ENCODE data around the gene NPTX1. TPM values are rescaled to one million over a fixed set of nuclear protein-coding genes. Genes with fewer than 3 reads are reported as not detected.

The NPTX1 gene
- total RNA-seq, 1 donor: under 0.01 TPM

DNA sequence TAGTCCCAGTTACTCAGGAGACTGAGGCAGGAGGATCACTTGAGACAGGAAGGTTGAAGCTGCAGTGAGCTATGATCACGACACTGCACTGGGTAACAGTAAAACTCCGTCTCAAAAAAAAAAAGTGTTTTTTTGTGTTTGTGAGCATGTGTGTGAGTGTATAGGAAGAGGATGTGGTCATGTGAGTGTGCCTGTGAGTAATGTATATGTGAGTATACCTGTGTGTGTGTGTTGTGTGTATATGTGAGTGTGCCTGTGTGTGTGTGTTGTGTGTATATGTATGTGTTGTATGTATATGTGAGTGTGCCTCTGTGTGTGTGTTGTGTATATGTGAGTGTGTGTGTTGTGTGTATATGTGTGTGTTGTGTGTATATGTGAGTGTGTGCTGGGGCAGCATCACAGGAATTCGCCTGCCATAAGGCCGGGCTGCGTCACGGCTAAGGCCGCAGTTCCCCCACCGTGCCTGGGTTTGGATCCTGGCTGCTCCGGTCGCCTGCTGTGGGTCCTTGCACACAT is 21.4 kb upstream of the NPTX1 start:
- H3K79me2 ChIP-seq (ENCODE audit: insufficient read depth, low read length): no peaks in the 10 kb centered on the region
- H3K9me3 ChIP-seq (ENCODE audit: low read depth, low read length): no peaks in the 10 kb centered on the region
- peaks cover 6% of the 10 kb centered on the region for H3K27me3 ChIP-seq (ENCODE audit: insufficient read depth, low read length)
- peak overlapping the region; percentile 81 for H2AFZ ChIP-seq (ENCODE audit: low read length)
- H3K27ac ChIP-seq (ENCODE audit: low read depth, low read length): peak overlapping the region; percentile 46
- peak overlapping the region; percentile 36 for H3K4me3 ChIP-seq (ENCODE audit: insufficient read depth, low read length)
- TF ChIP-seq, protein P1, sequence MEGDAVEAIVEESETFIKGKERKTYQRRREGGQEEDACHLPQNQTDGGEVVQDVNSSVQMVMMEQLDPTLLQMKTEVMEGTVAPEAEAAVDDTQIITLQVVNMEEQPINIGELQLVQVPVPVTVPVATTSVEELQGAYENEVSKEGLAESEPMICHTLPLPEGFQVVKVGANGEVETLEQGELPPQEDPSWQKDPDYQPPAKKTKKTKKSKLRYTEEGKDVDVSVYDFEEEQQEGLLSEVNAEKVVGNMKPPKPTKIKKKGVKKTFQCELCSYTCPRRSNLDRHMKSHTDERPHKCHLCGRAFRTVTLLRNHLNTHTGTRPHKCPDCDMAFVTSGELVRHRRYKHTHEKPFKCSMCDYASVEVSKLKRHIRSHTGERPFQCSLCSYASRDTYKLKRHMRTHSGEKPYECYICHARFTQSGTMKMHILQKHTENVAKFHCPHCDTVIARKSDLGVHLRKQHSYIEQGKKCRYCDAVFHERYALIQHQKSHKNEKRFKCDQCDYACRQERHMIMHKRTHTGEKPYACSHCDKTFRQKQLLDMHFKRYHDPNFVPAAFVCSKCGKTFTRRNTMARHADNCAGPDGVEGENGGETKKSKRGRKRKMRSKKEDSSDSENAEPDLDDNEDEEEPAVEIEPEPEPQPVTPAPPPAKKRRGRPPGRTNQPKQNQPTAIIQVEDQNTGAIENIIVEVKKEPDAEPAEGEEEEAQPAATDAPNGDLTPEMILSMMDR (IDR thresholded peaks at IDR 0.05; ENCODE audit: extremely low read depth, low read depth, low read length): no peak
- H3K4me2 ChIP-seq (ENCODE audit: insufficient read depth, low read length): peak overlapping the region; percentile 57
- H4K20me1 ChIP-seq (ENCODE audit: insufficient read depth, low read length): no peaks in the 10 kb centered on the region
- DNase-seq (ENCODE audit: insufficient read length, low spot score, missing footprints): peak; percentile 13
- H3K4me1 ChIP-seq (ENCODE audit: insufficient read depth, low read length): peaks cover 24% of the 10 kb centered on the region
- H3K36me3 ChIP-seq (ENCODE audit: insufficient read depth, low read length): no peaks in the 10 kb centered on the region

GRCh38 chr17:80494547-80494946 is 18.1 kb upstream of the NPTX1 start:
- peaks cover 19% of the 10 kb centered on the region for H3K27me3 ChIP-seq (ENCODE audit: insufficient read depth, low read length)
- H3K4me2 ChIP-seq (ENCODE audit: insufficient read depth, low read length): no peak overlapping the region
- no peak for DNase-seq (ENCODE audit: insufficient read length, low spot score, missing footprints)
- no peaks in the 10 kb centered on the region for H3K36me3 ChIP-seq (ENCODE audit: insufficient read depth, low read length)
- H3K79me2 ChIP-seq (ENCODE audit: insufficient read depth, low read length): no peaks in the 10 kb centered on the region
- H3K4me3 ChIP-seq (ENCODE audit: insufficient read depth, low read length): no peak overlapping the region
- TF ChIP-seq, protein P1 (IDR thresholded peaks at IDR 0.05; ENCODE audit: extremely low read depth, low read depth, low read length): no peak
- H2AFZ ChIP-seq (ENCODE audit: low read length): no peak overlapping the region
- no peak overlapping the region for H3K27ac ChIP-seq (ENCODE audit: low read depth, low read length)
- no peaks in the 10 kb centered on the region for H4K20me1 ChIP-seq (ENCODE audit: insufficient read depth, low read length)
- H3K9me3 ChIP-seq (ENCODE audit: low read depth, low read length): no peaks in the 10 kb centered on the region
- H3K4me1 ChIP-seq (ENCODE audit: insufficient read depth, low read length): peaks cover 11% of the 10 kb centered on the region

GRCh38 chr17:80492343-80493136 is 16.1 kb upstream of the NPTX1 start:
- H3K36me3 ChIP-seq (ENCODE audit: insufficient read depth, low read length): no peaks in the 10 kb centered on the region
- H4K20me1 ChIP-seq (ENCODE audit: insufficient read depth, low read length): no peaks in the 10 kb centered on the region
- no peaks in the 10 kb centered on the region for H3K79me2 ChIP-seq (ENCODE audit: insufficient read depth, low read length)
- peak overlapping the region; percentile 29 for H2AFZ ChIP-seq (ENCODE audit: low read length)
- peaks cover 20% of the 10 kb centered on the region for H3K27me3 ChIP-seq (ENCODE audit: insufficient read depth, low read length)
- peak overlapping the region; percentile 67 for H3K4me2 ChIP-seq (ENCODE audit: insufficient read depth, low read length)
- no peaks in the 10 kb centered on the region for H3K4me1 ChIP-seq (ENCODE audit: insufficient read depth, low read length)
- TF ChIP-seq, protein P1 (IDR thresholded peaks at IDR 0.05; ENCODE audit: extremely low read depth, low read depth, low read length): no peak
- DNase-seq (ENCODE audit: insufficient read length, low spot score, missing footprints): peak; percentile 74
- H3K27ac ChIP-seq (ENCODE audit: low read depth, low read length): no peak overlapping the region
- peak overlapping the region; percentile 26 for H3K4me3 ChIP-seq (ENCODE audit: insufficient read depth, low read length)
- no peaks in the 10 kb centered on the region for H3K9me3 ChIP-seq (ENCODE audit: low read depth, low read length)

Data from osteoblast (primary cell).